DMS153 (cell line): ENCODE results near the gene TGM3.

Source experiments
- DNase-seq: peaks from one replicate; lab custom pipeline; 2025; lab: John Stamatoyannopoulos, UW

TGM3 gene

DNA sequence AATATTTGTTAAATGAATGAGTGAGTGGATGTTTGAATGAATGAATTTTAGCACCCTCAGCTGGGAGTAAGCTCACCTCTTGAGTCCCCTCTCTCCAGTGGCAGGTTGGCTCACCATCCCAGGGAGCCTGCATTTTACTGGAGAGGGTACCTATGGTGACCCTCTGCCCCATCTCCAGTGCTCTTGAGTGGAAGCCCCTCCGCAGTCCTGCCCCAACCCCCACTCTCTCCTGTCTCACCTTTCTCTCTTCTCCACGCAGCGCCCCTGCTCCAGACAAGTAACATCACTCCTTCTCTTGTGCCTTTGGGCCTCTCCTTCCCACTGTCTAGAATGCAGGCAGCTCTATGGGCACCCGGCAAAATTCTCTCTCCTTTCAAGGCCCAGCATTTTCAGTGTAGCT, 11.3 kb downstream of the TGM3 start:
- no peak for DNase-seq

DNA sequence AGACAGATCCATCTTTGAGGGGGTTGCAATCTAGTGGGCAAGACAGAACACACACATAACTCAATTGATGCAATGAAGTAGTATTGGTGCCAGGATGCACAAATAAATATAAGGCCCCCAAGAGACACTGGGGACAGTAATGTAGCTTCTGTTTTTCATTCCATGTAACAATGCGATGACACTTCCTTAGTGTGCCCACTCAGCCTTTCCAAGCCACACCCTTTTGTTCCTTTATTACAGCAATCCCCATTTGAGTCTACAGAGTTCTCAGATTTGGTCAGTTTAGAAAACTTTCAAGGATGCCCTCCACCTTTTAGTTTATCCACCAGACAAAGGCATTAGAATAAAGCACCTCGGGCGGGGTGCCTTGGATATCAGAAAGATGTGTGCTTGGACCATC, 15.5 kb downstream of the TGM3 start:
- no peak for DNase-seq

DNA sequence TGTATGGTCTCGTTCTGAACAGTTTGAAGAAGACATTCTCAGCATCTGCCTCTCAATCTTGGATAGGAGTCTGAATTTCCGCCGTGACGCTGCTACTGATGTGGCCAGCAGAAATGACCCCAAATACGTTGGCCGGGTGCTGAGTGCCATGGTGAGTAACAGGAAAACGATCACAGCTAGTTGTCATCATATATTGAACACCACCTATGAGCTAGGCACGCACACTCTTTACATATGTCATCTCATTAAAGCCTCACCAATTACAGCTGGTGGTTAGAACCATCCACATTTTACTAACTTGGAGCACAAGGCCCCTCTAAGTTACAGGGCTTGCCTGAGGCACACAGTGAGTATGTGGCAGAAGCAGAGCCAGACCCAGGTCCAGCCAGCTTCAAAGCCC, 17.1 kb downstream of the TGM3 start:
- no peak for DNase-seq

DNA sequence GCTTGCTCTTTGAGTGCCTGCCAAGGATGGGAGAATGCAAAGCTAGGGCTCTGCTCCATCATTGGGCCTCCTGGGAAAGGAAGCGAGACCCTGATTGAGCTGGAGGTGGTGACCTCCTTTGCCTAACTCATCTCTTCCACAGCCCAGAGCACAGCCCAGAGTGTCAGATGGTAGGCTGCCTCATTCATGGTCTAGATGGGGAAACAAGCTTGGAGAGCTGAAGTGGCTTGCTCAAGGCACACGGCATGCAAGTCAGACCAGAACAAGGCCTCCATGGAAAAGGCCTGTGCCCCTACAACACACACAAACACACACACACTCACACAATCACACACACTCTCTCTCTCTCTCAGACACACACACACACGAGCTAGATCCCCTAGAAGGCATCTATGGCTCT, 17.5 kb downstream of the TGM3 start:
- DNase-seq = no peak

GRCh38 chr20:2314759-2315439, 19.1 kb downstream of the TGM3 start:
- peak; percentile 70 for DNase-seq

DNA sequence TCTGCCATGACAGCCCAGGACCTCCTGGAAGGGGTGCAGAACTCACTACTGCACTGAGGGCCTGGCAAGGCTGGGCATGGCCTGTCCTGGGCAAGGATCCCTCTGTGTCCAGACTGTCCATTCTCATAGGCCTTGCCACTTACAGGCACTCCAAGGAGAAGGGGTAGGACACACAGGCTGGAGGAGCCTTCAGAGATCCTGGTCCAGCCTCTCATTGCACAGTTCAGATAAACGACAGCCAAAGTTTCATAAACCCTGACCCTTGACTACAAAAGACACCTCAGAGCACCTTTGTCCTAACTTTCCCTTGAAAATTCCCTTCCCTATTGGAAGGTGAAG, 19.6 kb downstream of the TGM3 start:
- no peak for DNase-seq

DNA sequence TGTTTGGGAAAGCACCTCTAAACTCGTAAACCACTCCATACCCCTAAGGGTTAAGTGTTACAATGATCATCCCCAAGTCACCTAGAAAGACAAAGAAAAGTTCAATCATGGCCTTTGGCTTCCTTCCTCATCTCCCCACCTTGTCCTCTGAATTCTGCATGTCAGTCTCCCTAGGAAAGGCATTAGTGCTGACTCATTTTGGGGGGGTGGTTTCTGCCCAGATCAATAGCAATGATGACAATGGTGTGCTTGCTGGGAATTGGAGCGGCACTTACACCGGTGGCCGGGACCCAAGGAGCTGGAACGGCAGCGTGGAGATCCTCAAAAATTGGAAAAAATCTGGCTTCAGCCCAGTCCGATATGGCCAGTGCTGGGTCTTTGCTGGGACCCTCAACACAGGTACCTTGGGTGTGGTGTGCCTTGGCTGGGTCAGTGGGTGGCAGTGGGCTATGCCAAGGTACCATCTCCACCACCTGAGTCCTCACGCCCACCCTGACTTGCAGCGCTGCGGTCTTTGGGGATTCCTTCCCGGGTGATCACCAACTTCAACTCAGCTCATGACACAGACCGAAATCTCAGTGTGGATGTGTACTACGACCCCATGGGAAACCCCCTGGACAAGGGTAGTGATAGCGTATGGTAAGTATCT, 21.2 kb downstream of the TGM3 start:
- DNase-seq = no peak

DNA sequence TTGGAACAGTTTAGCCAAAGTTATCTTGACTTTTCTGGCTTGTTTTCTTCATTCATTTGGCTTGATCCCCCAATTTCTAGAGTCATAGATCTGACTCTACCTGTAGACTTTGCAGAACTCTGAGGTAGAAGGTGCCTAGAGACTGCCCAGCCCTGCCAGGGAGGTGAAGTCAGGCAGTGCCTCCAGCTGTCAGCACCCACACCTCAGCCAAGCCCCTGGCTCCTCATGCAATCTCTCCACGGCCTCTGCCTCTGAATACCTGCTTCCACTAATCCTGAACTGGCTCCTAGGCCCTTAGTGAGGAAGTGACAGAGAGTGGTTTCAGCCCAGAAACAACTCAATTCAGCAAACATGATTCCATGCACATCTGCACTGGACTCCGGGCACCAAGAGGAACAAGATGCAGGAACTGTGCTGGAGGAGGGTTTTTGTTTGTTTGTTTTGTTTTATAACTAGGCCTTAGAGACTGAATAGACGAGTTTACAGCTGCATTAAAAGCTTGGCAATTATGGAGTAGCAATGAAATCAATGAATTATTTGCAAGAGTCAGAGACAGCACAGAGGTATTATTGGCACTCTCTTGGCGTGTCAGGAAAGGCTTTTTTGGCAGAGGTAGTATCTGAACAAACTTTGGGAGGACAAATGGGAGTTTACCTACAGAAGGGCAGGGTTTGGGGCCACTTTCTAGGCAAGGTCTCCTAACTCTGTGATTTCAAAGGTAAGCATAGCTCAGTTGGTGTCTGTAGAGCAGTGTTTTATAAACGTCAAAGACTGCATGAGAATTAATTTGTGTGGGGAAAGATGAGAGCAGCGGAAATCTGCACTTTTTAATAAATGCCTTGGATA, 25.2 kb downstream of the TGM3 start:
- peak; percentile 47 for DNase-seq

GRCh38 chr20:2323051-2323450, 27.2 kb downstream of the TGM3 start:
- no peak for DNase-seq

DNA sequence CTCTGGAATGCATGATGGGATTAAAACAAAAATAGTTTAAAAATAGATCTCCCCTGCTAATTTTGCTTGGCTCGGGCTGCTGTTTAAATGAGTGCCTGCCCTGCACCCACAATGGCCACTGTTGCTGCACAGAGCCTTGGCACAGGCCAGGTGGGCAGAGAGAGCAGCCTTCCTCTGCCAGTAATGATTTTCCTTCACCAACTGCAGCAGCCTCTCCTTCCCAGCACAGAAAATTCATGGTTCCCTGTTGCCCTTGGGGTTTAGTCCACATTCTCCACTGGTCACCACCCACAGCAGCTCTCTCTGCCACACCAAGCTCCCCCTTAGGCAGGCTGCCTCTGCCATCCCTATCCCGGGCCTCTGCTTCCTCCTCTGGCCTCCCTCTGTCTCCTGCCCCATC, 30.2 kb downstream of the TGM3 start:
- no peak for DNase-seq

DNA sequence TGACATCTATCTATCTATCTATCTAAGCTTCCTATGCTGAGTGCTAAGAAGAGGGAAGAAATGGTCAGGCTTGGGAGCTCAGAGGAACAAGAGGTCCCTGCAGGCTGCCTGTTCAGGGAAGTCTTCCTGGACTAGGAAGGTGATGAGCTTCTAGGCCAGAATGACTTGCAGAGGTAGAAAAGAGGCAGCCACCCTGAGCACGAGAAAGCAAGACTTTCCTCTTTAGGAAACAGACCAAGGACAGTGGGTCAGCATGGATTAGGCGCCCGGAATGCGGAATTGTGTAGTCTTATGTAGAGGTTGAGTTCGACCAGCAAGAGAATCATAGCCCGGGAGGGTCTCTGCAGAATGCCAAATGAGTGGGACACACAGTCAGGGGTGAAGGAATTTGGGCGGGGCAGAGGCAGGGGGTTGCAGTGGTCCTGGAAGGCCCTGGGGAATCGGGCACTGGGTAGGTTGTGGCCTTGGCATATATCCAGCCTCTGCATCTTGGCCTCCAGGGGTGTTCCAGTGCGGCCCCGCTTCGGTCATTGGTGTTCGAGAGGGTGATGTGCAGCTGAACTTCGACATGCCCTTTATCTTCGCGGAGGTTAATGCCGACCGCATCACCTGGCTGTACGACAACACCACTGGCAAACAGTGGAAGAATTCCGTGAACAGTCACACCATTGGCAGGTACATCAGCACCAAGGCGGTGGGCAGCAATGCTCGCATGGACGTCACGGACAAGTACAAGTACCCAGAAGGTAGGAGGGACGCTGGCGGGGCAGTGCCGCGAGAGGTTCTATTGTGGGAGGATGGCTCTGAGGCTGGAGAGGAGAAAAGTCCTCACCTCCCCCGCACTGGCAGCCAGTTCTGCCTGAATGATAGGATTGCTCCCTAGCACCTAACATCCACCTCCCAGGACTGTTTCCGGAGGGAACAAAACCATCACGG, 32.1 kb downstream of the TGM3 start:
- DNase-seq = no peak

- DNase-seq = no peak
Measured at GRCh38 chr20:2329286-2329685, 33.5 kb downstream of the TGM3 start.

GRCh38 chr20:2330090-2330695, 34.4 kb downstream of the TGM3 start:
- peak; percentile 97 for DNase-seq

GRCh38 chr20:2331106-2331505, 35.3 kb downstream of the TGM3 start:
- no peak for DNase-seq

GRCh38 chr20:2331901-2332565, 36.2 kb downstream of the TGM3 start:
- DNase-seq = no peak

GRCh38 chr20:2332711-2333110, 36.9 kb downstream of the TGM3 start:
- no peak for DNase-seq

DNA sequence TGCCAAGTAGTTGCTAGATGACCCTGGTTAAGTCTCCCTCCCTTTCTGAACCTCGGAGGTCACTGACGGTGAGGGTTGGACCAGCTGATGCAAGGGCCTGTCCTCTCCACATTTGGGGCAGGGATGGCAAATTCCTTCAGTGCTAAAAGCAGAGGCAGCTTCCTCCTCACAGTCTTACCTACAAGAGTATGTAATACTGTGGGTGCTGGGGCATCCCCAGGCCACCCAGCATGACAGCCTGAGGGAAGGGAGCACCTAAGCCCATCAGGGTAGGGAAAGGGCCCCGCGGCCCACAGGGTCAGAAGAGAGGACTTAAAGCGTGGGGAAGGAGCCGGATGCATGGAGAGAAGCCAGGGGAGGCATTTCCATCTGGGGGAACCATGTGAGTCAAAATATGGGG, 38.0 kb downstream of the TGM3 start:
- no peak for DNase-seq

DNA sequence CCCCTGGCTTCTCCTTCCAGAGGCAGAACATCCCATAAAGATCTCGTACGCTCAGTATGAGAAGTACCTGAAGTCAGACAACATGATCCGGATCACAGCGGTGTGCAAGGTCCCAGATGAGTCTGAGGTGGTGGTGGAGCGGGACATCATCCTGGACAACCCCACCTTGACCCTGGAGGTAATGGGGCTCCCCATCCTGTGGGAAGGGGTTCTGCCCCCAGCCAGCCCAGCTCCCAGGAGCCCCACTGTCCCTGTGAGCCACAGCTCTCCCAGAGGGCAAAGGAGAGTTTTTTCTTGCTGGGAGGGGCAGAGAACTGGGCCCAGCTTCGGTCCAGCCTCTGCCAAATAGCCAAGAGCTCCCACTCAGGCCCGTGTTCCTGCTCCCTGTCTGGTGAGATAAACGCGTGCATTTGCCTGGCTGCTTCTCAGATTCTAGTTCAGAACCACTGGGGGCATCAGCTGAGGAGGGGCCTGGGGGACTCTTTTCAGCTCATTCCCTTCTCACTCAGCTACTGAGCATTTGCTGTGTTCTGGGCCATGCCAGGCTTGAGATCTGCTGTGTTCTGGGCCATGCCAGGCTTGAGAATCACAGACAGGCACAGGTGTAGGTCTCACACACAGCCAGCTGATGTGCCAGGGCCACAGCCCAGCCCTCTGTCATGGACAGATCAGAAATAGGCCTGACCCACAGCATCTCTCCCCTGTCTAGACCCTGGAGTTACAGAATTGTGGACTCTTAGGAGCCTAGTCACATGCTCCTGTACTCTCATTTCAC, 39.5 kb downstream of the TGM3 start:
- DNase-seq = no peak

DNA sequence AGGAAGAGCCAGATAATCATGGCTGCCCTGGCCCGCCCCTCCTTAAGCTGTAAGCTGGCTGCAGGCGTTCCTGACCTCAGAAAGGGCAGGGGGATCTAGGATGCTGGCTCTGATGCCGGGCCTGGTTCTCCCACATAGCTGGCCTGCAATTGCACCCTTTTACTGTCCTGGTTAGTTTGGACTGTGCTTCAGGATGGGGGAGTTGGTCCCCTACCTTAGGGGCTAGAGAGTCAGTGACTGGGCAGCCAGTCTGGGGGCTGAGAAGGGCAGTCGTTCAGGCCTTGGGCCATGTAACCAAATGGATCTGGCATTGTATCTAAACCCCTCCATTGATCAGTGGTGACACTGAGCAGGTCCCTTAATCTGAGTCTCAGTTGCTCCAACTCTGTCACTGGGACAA, 40.7 kb downstream of the TGM3 start:
- no peak for DNase-seq

GRCh38 chr20:2337142-2337541, 41.3 kb downstream of the TGM3 start:
- DNase-seq = no peak
